Fibroblast of skin of back (primary cell): Measurements from ENCODE around the gene SLCO3A1.
"Not testable (repeated sequence)": the region's sequence is repeated elsewhere in the genome, so short reads cannot be mapped to it uniquely, and the experiment has no call there.

Experiments used
- DNase-seq: peaks from one replicate; pipeline ENCODE4 v3.0.0-alpha.2; 2013

The SLCO3A1 gene

DNA sequence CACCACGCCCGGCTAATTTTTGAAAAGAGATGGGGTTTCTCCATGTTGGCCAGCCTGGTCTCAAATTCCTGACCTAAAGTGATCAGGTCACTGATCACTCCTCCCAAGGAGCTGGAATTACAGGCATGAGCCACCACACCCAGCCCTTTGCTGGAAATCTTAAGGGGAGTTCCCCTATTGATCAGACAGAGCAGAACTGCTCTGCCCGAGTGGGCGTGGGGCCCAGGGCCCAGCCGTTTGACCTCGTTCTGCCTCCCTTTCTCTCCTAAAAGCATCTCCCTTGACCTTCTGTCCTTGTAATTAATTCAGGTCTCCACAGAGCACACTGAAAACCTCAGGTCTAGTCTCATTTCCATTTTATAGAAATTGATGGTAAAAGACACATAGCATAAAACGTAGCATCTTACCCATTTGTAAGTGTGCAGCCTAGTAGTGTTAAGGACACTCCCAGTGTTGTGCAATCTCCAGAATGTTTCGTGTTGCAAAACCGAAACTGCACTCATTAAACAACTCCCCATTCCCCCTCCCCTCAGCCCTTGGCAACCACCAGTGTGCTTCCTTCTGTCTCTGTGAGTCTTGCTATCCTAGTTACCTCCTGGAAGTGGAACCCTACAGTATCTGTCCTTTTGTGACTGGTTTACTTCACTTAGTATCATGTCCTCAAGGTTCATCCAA lies 89.3 kb downstream of the SLCO3A1 start:
- peak; percentile 27 for DNase-seq

DNA sequence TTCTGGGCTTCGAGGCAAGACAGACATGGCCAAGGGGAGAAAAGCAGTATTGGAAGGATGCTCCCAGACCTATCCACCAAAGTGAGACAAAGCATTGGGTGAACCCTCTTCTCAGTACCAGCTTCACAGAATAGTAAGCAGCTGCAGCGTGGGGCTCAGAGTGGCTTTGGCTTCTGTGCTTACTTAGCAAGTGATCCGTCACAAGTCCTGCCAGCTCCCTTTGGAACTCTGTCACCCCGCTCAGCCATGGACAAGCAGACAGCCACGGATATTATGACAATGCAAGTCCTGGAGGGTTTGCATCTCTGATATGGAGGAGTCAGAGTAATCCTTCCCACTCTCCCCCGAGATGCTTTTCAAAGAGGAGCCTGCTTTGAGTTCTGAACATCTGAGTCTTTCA lies 90.8 kb downstream of the SLCO3A1 start:
- DNase-seq, result no peak

DNA sequence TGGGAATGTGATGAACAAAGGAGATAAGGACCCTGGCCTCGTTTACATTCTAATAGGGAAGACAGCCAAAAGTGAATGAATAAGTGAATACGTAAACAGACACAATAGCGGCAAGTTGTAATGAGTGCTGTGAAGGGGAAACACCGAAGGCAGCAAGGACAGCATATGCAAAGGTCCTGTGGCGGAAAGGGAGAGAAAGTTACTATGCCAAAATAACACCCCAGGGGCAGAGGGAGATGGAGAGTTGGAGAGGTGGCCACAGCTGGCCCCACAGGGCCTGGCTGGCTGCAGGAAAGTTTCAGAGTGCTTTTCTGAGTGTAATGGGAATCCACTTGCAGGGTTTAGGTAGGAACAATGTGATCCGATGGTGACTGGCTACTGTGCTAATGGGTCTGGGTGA lies 91.9 kb downstream of the SLCO3A1 start:
- no peak for DNase-seq

DNA sequence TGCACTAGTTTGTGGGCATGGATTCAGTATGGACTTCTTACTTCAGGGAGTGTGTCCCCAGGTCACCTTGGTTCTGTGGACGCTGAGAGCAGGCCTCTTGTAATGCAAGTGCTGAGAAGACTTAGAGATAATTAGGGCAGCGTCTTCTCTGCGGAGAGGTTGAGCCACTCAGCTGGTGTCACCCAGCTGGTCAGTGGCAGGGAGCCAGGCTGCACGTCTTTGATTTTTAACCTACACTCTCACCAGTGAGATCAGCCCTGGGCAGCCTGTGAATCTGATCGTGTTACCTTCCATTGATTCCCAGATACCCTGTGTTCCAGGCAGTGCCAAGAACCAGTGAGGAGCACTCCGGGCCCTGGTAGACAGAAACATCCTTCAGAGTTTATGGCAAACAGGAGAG lies 92.6 kb downstream of the SLCO3A1 start:
- no peak for DNase-seq

DNA sequence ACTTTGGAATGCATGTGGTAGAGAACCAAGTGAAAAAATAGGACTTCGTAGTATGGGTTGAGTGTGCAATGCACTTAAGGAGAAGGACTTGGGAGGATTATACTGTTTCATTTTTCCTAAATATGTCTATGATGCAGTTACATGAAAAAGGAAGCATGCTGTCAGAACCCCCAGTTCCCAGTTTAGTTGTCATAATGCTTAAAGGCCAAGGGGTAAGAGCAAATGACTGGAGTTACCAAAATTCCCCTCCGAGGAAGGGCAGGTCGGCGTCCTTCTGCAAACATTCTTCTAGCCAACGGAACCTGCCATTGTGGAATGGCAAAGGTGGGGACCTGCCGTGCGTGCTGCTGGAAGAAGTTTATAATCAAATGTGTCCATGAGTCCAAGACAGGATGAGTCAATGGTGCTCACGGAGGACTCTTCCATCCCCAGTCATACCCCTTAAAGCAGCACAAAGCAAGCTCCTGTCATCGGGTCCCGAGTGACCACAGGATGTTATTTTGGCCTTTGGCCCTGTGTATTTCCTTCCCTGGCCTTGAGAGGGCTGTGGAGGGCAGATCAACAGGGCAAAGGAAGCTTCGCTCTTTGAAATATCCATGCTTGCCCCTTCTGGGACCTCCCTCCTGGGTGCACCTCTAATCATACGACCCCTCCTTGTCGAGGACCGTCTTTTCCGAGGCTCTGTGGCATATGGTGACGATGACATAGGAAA lies 93.2 kb downstream of the SLCO3A1 start:
- DNase-seq, result no peak

DNA sequence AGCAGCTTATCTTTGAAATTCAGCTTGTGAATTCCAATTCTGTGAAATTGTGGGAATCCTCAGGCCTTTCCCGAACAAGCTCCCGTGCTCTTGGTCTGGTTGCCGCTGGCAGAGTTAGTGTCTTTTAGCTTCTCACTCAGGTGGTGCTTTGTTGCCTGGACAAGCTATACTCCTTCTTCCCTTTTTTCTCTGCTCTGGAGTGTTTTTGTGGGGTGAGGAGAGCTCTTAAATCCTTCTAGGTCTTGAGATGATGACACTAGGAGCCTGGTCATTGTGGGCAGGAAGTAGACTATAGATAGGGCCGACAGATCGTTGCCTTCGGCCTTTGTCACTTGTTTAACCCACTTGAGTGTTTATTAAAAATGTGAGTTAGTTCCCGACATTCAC lies 93.8 kb downstream of the SLCO3A1 start:
- no peak for DNase-seq

DNA sequence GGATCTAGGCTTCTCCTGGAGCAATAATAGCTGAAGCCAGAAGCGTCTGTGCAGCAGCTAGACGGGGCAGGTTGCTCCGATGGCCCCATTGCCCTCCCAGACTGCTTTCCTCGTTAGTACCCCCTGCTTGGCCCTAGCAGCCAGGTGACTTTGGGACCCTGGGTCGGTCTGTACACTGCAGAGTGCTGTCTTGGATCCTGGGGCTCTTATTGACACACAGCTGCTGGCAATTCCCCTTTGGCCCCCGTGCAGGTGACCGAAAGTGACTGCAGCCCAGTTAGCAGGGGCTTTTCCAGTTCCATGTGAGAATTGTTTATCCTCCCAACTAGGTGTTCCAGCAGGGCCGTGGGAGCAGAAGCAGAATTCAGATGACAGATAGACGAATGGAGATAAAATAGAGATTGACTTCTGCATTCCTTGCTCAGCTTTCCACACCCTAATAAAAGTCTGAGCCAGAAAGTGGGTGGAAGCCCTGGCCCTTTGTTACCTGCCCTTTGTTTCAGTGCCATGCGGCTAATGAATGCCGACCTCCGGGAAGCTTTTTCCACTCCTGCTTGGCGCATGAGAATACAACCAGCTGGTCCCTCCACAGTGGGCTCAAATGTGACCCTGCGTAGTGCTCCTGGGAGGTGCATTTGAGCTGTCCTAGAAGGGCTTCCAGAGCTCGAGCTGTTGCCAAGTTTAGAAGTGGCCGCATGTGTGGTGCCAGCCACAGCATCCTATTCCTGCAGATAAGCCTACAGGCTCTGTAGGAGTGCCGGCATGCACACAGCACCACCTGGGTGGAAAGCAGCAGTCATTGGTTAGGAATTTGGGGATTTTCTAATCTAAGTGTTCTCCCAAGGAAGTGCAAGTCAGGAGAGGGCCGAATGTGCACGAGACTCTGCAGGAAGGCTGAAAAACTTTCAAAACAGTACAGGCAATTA lies 94.4 kb downstream of the SLCO3A1 start:
- DNase-seq, result no peak

DNA sequence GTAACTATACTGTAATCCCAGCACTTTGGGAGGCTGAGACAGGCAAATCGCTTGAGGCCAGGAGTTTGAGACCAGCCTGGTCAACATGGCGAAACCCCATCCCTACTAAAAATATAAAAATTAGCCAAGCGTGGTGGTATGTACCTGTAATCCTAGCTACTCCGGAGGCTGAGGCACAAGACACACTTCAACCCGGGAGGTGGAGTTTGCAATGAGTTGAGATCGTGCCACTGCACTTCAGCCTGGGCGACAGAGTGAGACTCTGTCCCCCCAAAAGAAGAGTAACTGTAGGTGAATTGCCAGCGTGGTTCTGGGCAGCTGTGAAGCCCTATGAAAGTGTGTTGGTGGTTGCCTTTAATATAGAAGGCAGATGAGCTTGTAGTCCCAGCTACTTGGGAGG lies 95.9 kb downstream of the SLCO3A1 start:
- DNase-seq, result no peak

DNA sequence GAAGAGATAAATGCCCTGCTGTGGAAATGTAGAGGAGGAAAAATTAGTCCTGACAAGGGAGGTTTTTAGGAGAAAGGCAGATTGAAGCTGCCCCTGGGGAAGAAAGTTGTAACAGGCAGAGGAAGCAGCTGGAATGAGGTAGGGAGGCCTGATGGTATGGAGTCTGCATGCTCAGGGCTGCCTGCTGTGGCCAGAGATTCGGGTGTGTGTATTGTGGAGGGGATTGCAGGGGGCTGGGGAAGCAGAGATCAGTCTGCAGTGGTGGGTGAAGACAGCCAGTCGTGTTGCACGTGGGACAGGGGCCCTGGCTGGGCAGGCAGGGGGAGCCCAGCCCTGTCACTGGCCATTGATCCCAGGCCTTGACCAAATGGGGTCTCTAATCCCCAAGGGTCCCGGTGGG lies 96.5 kb downstream of the SLCO3A1 start:
- DNase-seq, result no peak

DNA sequence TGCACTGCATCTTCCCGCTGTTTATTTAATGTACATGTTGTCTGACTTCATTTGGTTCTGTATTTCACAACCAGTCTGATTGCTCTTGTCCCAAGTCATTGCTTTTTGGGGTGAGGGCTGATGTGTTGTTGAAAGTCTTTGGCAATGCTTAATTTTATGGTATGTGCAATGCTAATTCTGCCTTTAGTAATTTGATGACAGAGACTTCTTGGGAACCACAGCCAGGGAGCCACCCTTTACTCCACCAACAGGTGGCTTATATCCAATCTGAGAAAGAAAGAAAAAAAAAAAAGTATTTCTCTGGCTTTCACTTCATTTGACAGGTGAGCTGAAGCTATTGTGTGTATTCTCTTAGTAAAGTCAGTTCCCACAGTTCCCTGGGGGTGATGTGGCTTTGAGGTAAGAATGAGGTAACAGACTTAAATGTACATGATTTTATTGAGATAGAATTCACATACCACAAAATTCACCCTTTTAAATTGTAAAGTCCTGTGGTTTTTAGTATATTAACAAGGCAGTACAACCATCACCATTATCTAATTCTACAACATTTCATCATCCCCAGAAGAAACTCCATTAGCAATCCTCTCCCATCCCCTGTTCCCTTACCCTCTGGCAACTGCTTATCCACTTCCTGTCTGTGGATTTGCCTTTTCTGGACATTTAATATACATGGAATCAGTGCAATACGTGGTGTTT lies 97.3 kb downstream of the SLCO3A1 start:
- no peak for DNase-seq

DNA sequence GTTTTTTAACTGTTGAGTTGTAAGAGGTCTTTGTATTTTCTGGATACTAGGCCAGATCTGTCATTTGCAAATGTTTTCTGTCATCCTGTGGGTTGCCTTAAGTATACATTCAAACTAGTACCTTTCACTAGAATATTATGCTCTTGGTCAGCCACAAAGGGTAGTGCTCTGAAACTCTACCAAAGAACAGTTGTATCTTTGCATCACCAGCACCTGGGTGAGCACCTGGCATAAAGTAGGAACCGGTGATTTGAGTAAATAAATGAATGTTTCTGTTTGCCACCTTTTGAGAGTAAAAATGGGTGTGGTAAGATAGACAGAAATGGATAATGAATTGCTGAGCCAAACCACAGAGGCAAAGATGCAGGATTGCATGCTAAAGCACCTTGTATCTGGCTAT lies 98.7 kb downstream of the SLCO3A1 start:
- no peak for DNase-seq

DNA sequence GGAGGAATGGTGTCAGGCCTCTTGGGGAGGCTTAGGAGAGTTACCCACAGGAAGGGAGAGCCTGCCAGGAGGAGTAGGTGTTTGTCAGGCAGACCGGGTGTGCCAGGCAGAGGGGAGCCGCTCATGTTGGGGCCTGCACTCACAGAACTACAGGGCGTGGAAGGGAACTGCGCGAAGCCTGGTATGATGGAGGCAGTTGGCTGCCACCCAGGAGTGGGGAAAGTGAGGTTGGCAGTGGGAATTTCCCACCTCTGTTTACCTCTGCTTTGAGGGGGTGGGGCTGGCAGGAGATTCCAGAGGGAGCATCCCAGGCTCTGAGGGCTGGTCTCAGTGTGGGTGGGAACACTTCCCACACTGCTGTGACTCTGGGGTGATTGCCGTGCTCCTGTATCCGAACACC lies 99.9 kb downstream of the SLCO3A1 start:
- no peak for DNase-seq

DNA sequence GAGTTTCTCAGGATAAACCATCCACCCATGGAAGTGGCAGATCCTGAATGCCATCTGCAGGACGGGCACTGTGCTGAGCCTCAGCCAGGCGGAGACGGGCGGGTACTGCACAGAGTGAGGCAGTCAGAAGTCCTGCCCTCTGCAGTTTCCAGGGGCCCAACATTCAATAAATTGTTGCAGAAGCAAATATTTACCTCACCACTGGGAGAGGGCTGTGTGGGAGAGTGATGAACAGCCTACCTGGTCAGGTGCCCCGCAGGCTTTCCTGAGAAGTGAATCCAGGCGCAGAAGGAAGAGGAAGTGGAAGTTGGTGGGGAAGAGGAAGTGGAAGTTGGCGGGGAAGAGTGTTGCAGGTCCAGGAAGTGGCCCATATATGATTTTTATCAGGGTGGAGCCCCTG lies 100.8 kb downstream of the SLCO3A1 start:
- no peak for DNase-seq

DNA sequence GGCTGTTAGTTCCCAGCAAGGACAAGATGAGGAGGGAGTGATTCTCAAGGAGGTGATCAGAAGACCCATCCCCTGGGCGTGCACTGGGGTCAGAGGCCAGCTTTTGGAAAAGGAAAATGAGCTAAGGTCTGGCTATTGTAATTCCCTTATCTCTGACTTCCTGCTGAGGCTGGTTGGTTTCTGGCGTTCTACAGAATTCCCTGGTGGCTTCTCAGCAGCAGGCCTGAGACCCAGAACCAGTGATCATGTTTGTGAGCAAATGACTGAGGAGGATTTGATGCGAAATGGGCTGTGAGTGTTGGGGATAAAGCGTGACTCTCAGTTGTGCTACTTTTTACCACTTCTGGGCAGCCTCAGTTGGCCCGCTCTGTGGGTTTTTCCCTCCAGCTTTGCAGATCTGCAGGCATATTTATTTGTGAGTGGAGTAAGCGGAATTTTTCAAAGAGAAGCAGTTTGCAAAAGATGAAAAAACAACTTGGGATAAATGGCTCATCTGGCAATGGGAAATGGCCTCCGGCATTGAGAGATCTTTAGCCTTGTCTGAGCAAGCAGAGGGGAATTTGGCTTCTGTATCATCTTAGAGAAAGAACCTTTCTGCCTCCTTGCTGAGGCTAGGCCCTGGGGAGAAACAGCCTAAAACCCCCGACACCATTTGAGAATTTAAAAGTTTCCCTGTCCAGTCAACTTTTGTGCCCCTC lies 102.7 kb downstream of the SLCO3A1 start:
- no peak for DNase-seq

DNA sequence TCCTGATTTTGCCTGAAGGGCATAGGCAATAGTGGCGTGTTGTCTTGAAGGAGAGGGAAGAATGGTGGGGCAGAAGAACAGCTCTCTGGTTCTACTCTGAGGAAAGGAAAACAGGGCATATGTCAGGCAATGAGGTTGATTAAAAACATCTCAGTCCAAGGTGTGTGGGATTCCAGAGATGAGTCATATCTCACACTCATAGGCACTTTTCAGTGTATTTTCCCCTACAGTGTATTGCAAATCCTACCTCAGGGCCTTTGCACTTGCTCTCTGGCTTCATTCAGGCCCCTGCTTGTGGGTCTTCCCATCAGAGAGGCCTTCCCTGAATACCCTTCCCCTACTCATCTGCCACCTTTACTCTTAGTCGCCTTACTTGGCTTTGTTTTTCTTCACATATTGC lies 107.8 kb downstream of the SLCO3A1 start:
- no peak for DNase-seq

DNA sequence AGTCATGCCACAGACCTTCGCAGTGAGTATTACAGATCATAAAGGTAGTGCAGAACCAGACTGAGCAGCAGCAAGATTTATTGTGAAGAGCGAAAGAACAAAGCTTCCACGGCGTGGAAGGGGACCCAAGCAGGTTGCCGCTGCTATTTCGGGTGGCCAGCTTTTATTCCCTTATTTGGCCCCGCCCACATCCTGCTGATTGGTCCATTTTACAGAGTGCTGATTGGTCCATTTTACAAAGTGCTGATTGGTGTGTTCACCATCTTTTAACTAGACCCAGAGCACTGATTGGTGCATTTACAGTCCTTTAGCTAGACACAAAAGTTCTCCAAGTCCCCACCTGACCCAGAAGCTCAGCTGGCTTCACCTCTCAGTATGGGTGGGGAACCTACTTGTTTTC lies 110.2 kb downstream of the SLCO3A1 start:
- not testable (repeated sequence) for DNase-seq

DNA sequence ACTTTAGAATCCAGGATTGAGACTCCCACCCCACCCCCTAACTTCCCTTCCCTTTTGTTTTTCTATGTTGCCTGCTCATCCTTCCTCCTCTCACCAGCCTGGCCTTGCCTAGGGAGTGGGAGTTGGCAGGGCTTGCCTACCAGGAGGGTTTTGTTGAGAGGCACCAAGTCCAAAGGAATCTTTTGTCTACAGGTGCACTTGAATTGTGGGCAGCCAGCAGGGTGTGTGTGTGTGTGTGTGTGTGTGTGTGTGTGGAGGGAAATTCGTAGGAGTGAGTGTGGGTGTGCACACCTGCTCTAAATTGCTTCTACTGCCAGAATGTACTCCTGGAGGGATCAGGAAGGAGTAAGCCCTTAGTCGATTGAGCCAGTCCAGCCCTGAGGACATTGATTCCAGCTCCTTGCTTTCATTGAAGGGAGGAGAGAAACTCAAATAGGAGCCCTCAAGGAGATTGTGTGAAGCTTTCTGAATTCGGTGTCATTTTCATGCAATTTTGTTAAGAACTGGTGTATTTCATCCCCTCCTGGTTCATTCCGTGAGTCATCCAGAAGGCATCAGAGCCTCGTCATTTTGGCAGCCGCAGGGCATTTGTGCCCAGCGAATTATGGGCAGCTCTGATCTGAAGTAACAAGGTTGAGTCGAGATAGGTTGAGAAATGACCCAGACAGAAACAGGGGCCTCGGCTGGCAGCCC lies 112.1 kb downstream of the SLCO3A1 start:
- no peak for DNase-seq

DNA sequence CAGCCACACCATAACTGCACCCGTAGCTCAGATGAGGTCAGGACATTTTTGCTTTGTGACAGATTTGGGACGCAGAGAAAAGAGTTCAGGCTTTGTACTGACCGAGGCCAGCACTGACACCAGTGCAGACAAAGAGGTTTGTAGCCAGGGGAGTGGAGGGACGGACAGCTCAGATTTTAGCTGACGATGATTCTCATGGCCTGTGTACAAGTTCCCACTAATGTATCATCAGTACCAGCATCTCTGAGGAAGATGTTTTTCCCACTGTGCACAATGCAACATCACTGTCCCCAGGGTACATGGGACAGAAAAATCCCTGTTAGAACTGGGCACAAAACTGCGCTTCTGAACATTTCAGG lies 112.7 kb downstream of the SLCO3A1 start:
- DNase-seq, result no peak

DNA sequence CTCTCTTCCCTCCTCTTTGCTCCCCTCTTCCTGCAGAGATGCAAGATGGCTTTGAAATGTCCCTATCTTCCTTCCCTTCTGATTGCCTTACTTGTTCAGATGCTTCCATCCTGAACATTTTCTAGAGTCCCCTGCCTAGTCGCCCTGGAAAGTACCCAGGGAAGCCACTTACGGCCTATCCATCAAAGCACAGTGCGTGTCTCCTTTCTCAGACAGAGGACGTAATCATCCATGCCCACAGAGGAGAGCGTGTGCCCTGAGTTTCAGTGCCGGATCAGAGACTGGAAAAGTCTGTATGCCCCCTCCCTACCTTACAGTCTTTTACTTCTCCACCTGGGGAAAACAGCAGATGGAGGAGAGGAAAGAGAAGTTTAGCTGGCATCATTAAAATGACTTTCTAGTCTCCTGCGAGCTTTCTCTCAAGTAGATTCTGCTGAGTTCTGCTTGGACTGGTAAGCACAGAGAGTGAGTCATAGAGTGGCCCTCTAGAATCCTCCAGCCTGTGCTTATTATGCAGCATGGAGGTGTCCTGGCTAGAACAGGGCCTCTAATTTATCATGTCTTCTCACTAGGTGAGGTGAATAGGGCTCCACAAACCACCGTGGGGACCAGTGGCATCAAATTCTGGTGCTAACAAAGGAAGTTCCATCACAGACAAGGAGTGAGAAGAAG lies 114.6 kb downstream of the SLCO3A1 start:
- DNase-seq, result no peak

DNA sequence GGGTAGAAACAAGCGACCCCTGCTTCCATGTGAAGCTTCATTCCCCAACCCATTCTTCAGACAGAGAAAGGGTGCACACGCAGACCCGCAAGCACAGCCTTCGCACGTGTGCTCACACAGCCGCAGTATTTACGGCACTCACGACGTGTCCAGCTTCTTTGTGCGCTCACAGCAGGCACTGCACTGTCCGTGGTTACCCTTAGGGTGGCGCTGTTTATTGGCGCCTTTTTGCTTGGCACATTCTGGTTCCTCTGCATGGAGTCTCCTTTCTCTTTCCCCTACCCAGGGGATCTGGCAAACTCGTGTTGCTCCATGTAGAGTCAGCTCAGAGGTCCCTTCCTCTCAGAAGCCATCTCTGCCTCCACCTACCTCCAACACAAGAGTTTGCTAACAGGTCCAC lies 115.1 kb downstream of the SLCO3A1 start:
- DNase-seq, result no peak

DNA sequence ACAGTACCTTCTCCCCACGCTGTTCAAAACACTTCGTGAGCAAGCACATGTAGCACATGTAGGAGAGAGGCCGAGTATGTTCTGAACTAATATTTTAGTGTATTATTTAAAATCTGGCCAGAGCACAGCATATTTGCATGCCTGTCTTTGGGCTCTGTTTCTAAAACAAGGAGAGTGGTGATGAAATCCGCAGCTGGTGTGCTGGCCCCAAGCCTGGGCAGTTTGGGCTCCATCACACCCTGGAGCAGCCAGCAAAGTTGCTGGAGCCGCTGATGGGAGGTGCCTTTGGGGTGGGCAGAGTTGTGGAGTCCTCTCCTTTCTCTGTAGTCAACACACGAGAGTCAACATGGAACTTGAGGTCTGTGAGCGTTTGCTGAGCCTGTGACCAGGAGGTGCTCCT lies 116.6 kb downstream of the SLCO3A1 start:
- DNase-seq, result no peak
